HepG2 (cell line): Measurements from ENCODE around the gene THSD4. TPM values are rescaled to one million over a fixed set of nuclear protein-coding genes. Genes with fewer than 3 reads are reported as not detected.

ENCODE experiments used
- DMTF1 ChIP-seq: sonication (generic); formaldehyde crosslinking; IDR thresholded peaks from 2 replicates; pipeline ENCODE4 v1.4.0; 2020; ENCODE audit warnings: mild to moderate bottlenecking, missing genetic modification reagents
- ETV5 ChIP-seq: IDR thresholded peaks from 2 replicates; pipeline ENCODE4 v1.6.1; 2018; ENCODE audit warnings: missing biosample characterization, missing genetic modification reagents, inconsistent platforms, borderline replicate concordance
- JUN ChIP-seq: sonication (generic); formaldehyde crosslinking; IDR thresholded peaks from 2 replicates; pipeline ENCODE4 v1.4.0; 2020; ENCODE audit warnings: mild to moderate bottlenecking, missing genetic modification reagents
- MBNL3 ChIP-seq: fragments of 250-450 bp; sonication (Bioruptor Pico); conservative IDR thresholded peaks from 2 replicates; pipeline ENCODE4 v1.8.0; 2022; ENCODE audit warnings: mild to moderate bottlenecking, inconsistent platforms
- NFYC ChIP-seq: IDR thresholded peaks from 2 replicates; pipeline ENCODE4 v1.6.1; 2016; ENCODE audit warnings: missing genetic modification reagents, missing compliant biosample characterization
- ONECUT2 ChIP-seq: sonication (generic); formaldehyde crosslinking; IDR thresholded peaks from 2 replicates; pipeline ENCODE4 v1.4.0; 2020; ENCODE audit warnings: missing genetic modification reagents
- PHF21A ChIP-seq: sonication (generic); formaldehyde crosslinking; IDR thresholded peaks from 2 replicates; pipeline ENCODE4 v1.5.0; 2020; ENCODE audit warnings: mild to moderate bottlenecking, missing genetic modification reagents
- RXRA ChIP-seq: sonication (generic); formaldehyde crosslinking; IDR thresholded peaks from 2 replicates; pipeline ENCODE4 v1.5.1; 2020; ENCODE audit warnings: missing genetic modification reagents
- SCMH1 ChIP-seq: sonication (generic); formaldehyde crosslinking; IDR thresholded peaks from 2 replicates; pipeline ENCODE4 v1.9.0; 2021; ENCODE audit warnings: missing genetic modification reagents, mild to moderate bottlenecking, borderline replicate concordance
- SOX5 ChIP-seq: IDR thresholded peaks from 2 replicates; pipeline ENCODE4 v1.6.1; 2016; ENCODE audit warnings: borderline replicate concordance
- SYNCRIP ChIP-seq: fragments of 200-400 bp; formaldehyde crosslinking; IDR thresholded peaks from 2 replicates; pipeline ENCODE4 v1.6.1; 2018; ENCODE audit warnings: mild to moderate bottlenecking, low read depth, low read length; ENCODE audit not compliant: insufficient read depth
- ZBTB2 ChIP-seq: sonication (generic); formaldehyde crosslinking; IDR thresholded peaks from 2 replicates; pipeline ENCODE4 v1.8.0; 2022; ENCODE audit warnings: low read depth, missing genetic modification reagents
- ZMAT3 ChIP-seq: sonication (generic); formaldehyde crosslinking; conservative IDR thresholded peaks from 2 replicates; pipeline ENCODE4 v1.7.0; 2021; ENCODE audit warnings: missing genetic modification reagents
- ZNF207 ChIP-seq: fragments of 450-650 bp; IDR thresholded peaks from 2 replicates; pipeline ENCODE4 v1.6.1; 2016; ENCODE audit warnings: antibody characterized with exemption, borderline replicate concordance
- ZNF350 ChIP-seq: sonication (generic); formaldehyde crosslinking; IDR thresholded peaks from 2 replicates; pipeline ENCODE4 v1.4.0; 2020; ENCODE audit warnings: mild to moderate bottlenecking, low read depth, missing genetic modification reagents, borderline replicate concordance
- ZNF564 ChIP-seq: sonication (generic); formaldehyde crosslinking; IDR thresholded peaks from 2 replicates; pipeline ENCODE4 v1.8.1; 2023; ENCODE audit warnings: mild to moderate bottlenecking, missing genetic modification reagents
- ZNF580 ChIP-seq: IDR thresholded peaks from 2 replicates; pipeline ENCODE4 v1.6.1; 2016; ENCODE audit warnings: low read depth, borderline replicate concordance
- polyA plus RNA-seq, 8 experiments: library from polyadenylated mRNA; depleted of rRNA in 3 of 8; stranded (reverse) in 7 of 8; unstranded in 1 of 8; fragments of >200 nt; fragmentation: Illumina TruSeq in 4 of 8; extraction: Trizol in 4 of 8; gene quantifications; 2 replicates each; pipeline versions ENCODE4 v1.2.1 to v1.2.3, GENCODE V29; 2011 to 2016; ENCODE audit warnings: low read depth in 4 of 8, missing spikeins in 1 of 8, mixed read lengths in 1 of 8; ENCODE audit not compliant: insufficient read depth in 1 of 8
- total RNA-seq, 5 experiments: library from RNA; depleted of rRNA; stranded (reverse); fragments of >200 nt; fragmentation: Illumina TruSeq; extraction: Trizol; gene quantifications; 2 replicates each; pipeline ENCODE4 v1.2.3, GENCODE V29; 2016; ENCODE audit warnings: low read depth in 1 of 5
- TF ChIP-seq, protein P1 (sequence below): IDR thresholded peaks from 2 replicates; pipeline ENCODE4 v1.6.1; 2016; ENCODE audit warnings: missing compliant biosample characterization, missing genetic modification reagents, borderline replicate concordance
- TF ChIP-seq, protein P2 (sequence below): sonication (generic); formaldehyde crosslinking; IDR thresholded peaks from 2 replicates; pipeline ENCODE4 v1.4.0; 2020; ENCODE audit warnings: missing genetic modification reagents
- TF ChIP-seq, protein P3 (sequence below): sonication (generic); formaldehyde crosslinking; IDR thresholded peaks from 2 replicates; pipeline ENCODE4 v1.8.0; 2022; ENCODE audit warnings: missing genetic modification reagents, mild to moderate bottlenecking, inconsistent platforms, borderline replicate concordance

The THSD4 gene
- total and polyA plus RNA-seq, 2 of the 13 experiments (the other 11 are each of a cell fraction or from before 2014, with no cell fraction given) = 0.07 to 0.21 TPM

DNA sequence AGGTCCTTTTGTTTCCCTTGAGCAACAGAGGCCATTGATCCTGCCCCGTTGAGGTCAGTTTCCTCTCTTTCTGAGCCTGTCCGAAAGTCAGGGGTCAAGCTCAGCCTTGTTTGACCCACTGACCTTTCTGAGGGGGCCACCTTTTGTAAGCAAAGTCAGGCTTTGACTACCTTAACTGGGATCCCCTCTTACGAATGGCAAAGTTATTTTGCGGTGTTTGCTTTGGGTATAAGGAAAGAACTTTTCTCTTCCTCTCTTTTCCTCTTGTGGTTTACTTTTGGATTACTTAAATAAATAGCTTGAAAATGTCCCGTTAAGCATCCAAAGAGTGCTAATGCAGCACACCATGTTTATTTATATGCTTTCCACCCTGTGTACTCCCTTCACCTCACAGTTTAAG is 340.6 kb downstream of the THSD4 start (continued):
- TF ChIP-seq ZBTB2 (CRISPR knock-in tag) (no peak), ZNF564 (no peak), ZMAT3 (CRISPR knock-in tag) (0 out of 2 replicates have a peak, but pooled peaks have one; percentile 45), ETV5 (CRISPR knock-in tag) (peak; percentile 80; the same call in 1 of the 2 replicates), SYNCRIP (no peak), SCMH1 (CRISPR knock-in tag) (no peak), PHF21A (CRISPR knock-in tag) (peak; percentile 75), MBNL3 (CRISPR knock-in tag) (no peak), DMTF1 (CRISPR knock-in tag) (no peak), ZNF350 (CRISPR knock-in tag) (0 out of 2 replicates have a peak, but pooled peaks have one; percentile 24), RXRA (peak; percentile 92; the same call in 1 of the 2 replicates), JUN (CRISPR knock-in tag) (peak; percentile 67; the same call in 1 of the 2 replicates), ZNF580 (CRISPR knock-in tag) (no peak), ONECUT2 (CRISPR knock-in tag) (no peak), NFYC (no peak), ZNF207 (no peak), SOX5 (CRISPR knock-in tag) (peak; percentile 86)
- TF ChIP-seq, protein P1, sequence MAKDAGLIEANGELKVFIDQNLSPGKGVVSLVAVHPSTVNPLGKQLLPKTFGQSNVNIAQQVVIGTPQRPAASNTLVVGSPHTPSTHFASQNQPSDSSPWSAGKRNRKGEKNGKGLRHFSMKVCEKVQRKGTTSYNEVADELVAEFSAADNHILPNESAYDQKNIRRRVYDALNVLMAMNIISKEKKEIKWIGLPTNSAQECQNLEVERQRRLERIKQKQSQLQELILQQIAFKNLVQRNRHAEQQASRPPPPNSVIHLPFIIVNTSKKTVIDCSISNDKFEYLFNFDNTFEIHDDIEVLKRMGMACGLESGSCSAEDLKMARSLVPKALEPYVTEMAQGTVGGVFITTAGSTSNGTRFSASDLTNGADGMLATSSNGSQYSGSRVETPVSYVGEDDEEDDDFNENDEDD (CRISPR knock-in tag) = no peak
- TF ChIP-seq, protein P2, sequence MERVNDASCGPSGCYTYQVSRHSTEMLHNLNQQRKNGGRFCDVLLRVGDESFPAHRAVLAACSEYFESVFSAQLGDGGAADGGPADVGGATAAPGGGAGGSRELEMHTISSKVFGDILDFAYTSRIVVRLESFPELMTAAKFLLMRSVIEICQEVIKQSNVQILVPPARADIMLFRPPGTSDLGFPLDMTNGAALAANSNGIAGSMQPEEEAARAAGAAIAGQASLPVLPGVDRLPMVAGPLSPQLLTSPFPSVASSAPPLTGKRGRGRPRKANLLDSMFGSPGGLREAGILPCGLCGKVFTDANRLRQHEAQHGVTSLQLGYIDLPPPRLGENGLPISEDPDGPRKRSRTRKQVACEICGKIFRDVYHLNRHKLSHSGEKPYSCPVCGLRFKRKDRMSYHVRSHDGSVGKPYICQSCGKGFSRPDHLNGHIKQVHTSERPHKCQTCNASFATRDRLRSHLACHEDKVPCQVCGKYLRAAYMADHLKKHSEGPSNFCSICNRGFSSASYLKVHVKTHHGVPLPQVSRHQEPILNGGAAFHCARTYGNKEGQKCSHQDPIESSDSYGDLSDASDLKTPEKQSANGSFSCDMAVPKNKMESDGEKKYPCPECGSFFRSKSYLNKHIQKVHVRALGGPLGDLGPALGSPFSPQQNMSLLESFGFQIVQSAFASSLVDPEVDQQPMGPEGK (CRISPR knock-in tag) = peak; percentile 79
- TF ChIP-seq, protein P3, sequence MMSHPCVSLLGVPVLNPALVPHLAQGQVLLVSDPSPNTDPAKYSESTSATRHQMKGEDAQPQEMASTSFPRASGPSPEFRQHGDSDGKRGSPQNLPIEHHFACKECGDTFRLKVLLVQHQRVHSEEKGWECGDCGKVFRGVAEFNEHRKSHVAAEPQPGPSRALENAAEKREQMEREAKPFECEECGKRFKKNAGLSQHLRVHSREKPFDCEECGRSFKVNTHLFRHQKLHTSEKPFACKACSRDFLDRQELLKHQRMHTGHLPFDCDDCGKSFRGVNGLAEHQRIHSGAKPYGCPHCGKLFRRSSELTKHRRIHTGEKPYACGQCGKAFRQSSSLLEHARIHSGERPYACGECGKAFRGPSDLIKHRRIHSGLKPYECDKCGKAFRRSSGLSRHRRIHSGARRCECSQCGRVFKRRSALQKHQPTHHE = no peak
